Mucosa of descending colon (tissue), 3 donors: Measurements from ENCODE around the gene LMX1B. TPM values are rescaled to one million over a fixed set of nuclear protein-coding genes. Genes with fewer than 3 reads are reported as not detected.

ENCODE experiments used
- ATAC-seq: fragments of 200-7000 bp; cut with Tn5 transposase; one replicate; pipeline ENCODE4 v1.9.1; 2020; ENCODE audit warnings: mild to moderate bottlenecking, moderate library complexity
- DNase-seq, 3 donors: peaks; one replicate each; pipeline ENCODE4 v3.0.0-alpha.2; 2020
- H3K36me3 ChIP-seq: fragments of 200-600 bp; one replicate; pipeline ENCODE4 v1.8.0; 2021; ENCODE audit warnings: low read depth, mild to moderate bottlenecking
- H3K4me1 ChIP-seq: fragments of 200-600 bp; one replicate; pipeline ENCODE4 v1.8.0; 2021; ENCODE audit warnings: low read depth, mild to moderate bottlenecking
- H3K4me3 ChIP-seq: fragments of 200-600 bp; one replicate; pipeline ENCODE4 v1.8.0; 2021; ENCODE audit warnings: mild to moderate bottlenecking
- H3K9me3 ChIP-seq: fragments of 200-600 bp; one replicate; pipeline ENCODE4 v1.8.0; 2021; ENCODE audit warnings: mild to moderate bottlenecking
- intact Hi-C, 2 donors: fragments of 100-400 bp; cut with DNase I in 1 of 2; cut with micrococcal nuclease in 1 of 2; formaldehyde crosslinking; loops; one replicate each; pipeline versions ENCODE4 v1.11.0 to v1.11.1; 2022; cut with DNase I, micrococcal nuclease
- total RNA-seq, 3 donors: library from RNA; stranded (reverse); fragmentation: NEBNext Ultra II Directional in 2 of 3; extraction: Animal tissue kit (Norgen Biotek cat#: 25700) in 2 of 3; gene quantifications; one replicate each; pipeline versions ENCODE4 v1.2.1 to v1.2.4, GENCODE V29; 2021 to 2023
- TF ChIP-seq, protein P1 (sequence below): fragments of 200-600 bp; IDR thresholded peaks from one replicate; pipeline ENCODE4 v1.8.0; 2022; ENCODE audit warnings: antibody characterized with exemption, mild to moderate bottlenecking
- donor health status: DM: no; HTN: no; CAD: no; lungs with moderate emphysema.
- donor health status: DM: no; HTN: no; CAD: no.
- donor health status: DM: no; HTN: yes; CAD: no.

Gene LMX1B
- total RNA-seq, 3 donors from 2014 or later, result 0.14 to 0.51 TPM; not detected in 1

DNA sequence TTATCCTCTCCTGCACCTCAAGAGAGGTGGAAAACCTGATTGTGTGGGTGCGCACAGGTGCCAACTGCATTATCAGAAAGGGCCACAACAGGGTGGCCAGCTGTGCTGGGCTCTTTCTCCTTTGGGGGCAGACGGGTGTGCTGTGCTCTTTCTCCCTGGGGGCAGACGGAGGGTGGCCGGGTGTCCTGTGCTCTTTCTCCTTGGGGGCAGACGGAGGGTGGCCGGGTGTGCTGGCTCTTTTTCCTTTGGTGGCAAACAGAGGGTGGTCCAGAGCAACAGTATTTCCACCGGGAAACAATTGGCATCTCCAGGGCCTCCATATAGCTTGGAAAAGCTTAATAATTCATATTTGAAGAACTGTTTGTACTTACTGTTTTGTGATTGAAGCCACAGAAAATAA lies 6.8 kb downstream of the LMX1B start:
- Histone ChIP-seq H3K36me3 (no peaks in the 10 kb centered on the region), H3K4me1 (peaks cover 2% of the 10 kb centered on the region), H3K4me3 (no peak overlapping the region), H3K9me3 (no peaks in the 10 kb centered on the region)
- intact Hi-C loops, result no loop called here
- no peak for ATAC-seq
- no peak for DNase-seq
- TF ChIP-seq, protein P1, sequence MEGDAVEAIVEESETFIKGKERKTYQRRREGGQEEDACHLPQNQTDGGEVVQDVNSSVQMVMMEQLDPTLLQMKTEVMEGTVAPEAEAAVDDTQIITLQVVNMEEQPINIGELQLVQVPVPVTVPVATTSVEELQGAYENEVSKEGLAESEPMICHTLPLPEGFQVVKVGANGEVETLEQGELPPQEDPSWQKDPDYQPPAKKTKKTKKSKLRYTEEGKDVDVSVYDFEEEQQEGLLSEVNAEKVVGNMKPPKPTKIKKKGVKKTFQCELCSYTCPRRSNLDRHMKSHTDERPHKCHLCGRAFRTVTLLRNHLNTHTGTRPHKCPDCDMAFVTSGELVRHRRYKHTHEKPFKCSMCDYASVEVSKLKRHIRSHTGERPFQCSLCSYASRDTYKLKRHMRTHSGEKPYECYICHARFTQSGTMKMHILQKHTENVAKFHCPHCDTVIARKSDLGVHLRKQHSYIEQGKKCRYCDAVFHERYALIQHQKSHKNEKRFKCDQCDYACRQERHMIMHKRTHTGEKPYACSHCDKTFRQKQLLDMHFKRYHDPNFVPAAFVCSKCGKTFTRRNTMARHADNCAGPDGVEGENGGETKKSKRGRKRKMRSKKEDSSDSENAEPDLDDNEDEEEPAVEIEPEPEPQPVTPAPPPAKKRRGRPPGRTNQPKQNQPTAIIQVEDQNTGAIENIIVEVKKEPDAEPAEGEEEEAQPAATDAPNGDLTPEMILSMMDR, result no peak

DNA sequence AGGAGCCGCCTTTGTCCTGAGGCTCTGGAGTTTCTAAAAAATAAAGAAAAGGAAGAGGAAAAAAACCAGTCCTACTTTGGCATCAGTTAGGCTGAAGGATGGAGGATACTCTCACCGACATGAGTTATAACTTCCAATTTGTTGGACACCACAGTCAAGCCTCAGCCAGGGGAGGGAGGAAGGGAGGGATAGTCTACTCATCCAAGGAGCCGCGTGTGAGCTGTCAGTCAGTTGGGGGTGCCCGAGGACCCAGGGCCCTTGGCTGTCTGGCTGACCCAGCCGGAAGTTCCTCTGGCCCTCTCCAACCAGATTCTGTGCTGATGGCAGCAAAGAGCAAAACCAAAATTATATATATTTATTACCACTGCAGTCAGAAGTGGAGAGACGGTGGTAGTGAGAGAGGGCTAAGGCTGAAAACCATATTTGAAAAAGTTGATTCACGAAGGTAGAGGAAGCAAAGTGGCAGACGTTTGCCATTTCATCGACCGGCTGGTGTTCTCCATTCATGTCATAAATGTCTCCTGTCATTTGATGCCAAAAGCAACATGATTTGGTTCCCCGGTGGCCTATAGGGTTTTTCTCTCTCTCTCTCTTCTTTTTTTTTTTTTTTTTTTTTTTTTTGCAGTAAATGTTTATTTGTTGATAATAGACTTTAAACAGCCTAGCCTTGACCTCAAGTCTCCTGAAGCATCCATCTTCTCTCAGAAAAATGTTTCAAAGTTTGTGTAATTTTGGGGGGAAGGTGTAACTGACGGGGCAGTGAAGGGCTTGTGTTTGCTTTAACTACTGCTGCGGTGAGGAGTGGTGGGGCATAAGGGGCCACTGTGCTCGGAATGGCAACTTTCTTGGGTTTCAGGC lies 7.6 kb downstream of the LMX1B start:
- intact Hi-C loops, result no loop called here

DNA sequence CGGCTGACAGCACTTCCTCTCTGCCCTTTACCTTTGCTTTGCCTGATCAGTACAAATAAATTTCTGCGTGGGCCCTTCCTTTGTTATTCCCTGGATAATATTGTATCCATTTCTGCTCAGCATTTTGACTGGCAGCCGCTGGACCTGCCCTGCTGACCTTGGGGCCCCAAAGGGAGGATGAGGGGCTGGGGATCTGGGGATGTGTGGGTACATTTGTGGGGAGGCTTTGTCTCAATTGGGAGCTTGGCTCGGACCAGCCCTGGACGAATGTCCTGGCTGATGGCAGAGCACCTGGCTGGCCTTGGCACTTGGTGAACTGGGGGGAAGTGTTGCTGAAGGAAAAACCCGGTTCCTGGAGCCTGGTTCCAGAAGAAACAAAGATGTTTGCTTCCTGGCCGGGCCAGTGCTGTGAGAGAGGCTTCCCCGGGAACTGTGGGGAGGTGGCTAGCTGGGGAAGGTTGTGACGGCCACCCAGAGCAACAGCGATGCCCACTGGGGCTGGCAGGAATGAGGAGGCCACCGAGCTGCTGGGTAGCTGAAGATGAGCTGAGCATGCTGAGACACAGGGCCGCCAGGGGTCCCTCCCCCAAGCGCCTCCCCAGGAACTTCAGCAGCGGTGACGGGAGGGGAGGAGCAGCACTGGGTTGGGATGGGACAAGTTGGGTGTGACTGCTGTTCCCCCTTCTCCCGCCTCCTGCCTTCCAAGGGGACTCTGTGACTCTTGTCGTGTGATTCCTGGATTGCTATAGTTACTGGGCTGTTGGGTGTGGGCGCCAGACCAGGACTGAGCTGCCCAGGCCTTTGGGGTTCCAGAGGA lies 8.4 kb downstream of the LMX1B start:
- ATAC-seq (no peak), DNase-seq (no peak)
- Histone ChIP-seq H3K9me3 (no peaks in the 10 kb centered on the region), H3K36me3 (no peaks in the 10 kb centered on the region), H3K4me1 (peaks cover 11% of the 10 kb centered on the region), H3K4me3 (no peak overlapping the region)
- intact Hi-C loops, result no loop called here
- TF ChIP-seq, protein P1, result no peak

More for the DNA sequence above, 7.6 kb downstream of the LMX1B start:
- ATAC-seq, result no peak
- DNase-seq, result no peak
- H3K4me3 ChIP-seq, result no peak overlapping the region
- TF ChIP-seq, protein P1, result no peak
- H3K4me1 ChIP-seq, result peaks cover 10% of the 10 kb centered on the region
- no peaks in the 10 kb centered on the region for H3K36me3 ChIP-seq
- H3K9me3 ChIP-seq, result no peaks in the 10 kb centered on the region

DNA sequence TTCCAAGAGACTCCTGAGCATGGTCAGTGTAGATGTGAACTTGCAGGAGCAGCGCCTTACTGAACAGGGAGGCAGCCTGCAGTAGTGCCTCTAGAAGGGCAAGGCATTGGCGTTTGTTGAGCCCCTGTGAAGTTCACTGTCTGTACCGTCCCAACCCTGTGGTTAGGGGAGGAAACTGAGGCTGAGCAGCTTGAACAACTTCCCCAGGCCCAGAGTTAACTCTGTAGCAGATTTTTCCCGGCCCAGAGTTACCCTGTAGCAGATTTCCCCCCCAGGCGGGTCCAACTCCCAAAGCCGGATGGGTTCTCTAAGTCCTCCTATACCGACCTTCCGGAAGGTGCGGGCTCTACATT lies 9.6 kb downstream of the LMX1B start:
- ATAC-seq, result no peak
- intact Hi-C loops, result no loop called here

DNA sequence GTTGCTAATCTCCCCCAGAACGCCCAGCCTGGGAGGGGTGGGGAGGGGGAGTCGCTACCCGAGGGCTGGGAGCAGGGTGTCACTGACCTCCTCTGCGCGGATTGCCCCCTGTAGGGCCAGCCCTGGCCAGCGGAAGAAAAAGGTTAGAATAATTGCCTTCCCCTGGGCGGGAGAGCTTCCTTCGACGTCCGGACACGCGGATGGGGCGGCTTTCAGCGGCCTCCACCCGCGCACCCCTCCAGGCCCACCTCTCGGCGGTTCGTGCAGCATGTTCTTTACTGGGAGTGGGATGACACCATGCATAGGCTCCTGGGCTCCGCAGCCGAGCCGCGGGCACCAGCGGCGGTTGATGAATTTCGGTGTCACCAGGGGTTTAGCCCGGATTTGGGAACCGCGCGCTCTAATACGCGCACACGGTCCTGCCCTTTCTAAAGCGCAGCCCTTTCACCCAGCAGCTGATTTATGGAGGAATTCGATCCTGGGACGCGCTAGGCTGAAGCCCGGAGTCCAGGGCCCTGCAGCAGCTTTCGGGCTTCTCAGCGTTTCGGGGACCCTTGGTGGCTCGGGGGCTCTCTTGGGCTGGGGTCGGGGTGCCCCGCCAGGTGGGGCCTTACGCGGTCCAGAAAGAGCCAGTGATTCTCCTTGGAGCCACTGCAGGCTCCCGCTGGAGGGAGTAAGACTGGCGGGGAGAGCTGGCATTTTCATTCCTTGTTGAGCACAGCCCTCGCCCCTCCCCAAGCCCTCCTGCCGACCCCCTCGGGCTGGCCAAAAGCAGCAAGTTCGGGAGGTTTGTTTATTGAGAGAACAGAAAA lies 10.1 kb downstream of the LMX1B start:
- peaks cover 11% of the 10 kb centered on the region for H3K4me1 ChIP-seq
- intact Hi-C loops, result no loop called here
- DNase-seq (no peak), ATAC-seq (no peak)
- TF ChIP-seq, protein P1, result no peak
- no peaks in the 10 kb centered on the region for H3K9me3 ChIP-seq
- H3K36me3 ChIP-seq, result no peaks in the 10 kb centered on the region
- no peak overlapping the region for H3K4me3 ChIP-seq

More for the DNA sequence above, 9.6 kb downstream of the LMX1B start:
- H3K4me3 ChIP-seq, result no peak overlapping the region
- no peak for DNase-seq
- H3K36me3 ChIP-seq, result no peaks in the 10 kb centered on the region
- TF ChIP-seq, protein P1, result no peak
- no peaks in the 10 kb centered on the region for H3K9me3 ChIP-seq
- H3K4me1 ChIP-seq, result peaks cover 11% of the 10 kb centered on the region
